ENCODE data around the gene ADCY2.

Gene ADCY2

DNA sequence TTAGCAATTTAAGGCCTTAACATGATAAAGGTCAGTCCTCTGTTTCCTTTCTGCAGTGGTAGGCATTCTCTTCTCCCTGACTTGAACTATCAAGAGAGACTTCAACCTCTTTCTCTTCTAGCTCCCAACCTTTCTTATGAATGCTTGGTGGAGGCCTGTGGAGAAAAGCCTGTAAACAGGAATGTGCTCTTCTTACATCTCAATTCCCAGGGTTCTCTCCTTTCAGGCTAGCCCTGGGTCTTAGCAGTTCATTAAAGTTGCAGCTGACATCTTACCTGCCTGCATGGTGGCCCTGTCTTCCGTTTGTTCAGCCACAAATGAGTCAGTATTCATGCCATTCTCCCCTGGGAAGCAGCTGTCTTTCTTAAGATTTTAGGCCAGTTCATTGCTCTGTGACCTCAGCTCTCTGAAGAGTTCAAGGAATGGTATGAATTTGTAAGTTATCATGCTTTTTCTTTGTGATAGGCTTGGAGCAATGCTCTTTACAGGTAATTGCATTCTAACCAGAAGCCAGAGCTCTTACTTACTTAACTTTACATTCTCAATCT is 77.8 kb downstream of the ADCY2 start:
- TF ChIP-seq, protein P1, sequence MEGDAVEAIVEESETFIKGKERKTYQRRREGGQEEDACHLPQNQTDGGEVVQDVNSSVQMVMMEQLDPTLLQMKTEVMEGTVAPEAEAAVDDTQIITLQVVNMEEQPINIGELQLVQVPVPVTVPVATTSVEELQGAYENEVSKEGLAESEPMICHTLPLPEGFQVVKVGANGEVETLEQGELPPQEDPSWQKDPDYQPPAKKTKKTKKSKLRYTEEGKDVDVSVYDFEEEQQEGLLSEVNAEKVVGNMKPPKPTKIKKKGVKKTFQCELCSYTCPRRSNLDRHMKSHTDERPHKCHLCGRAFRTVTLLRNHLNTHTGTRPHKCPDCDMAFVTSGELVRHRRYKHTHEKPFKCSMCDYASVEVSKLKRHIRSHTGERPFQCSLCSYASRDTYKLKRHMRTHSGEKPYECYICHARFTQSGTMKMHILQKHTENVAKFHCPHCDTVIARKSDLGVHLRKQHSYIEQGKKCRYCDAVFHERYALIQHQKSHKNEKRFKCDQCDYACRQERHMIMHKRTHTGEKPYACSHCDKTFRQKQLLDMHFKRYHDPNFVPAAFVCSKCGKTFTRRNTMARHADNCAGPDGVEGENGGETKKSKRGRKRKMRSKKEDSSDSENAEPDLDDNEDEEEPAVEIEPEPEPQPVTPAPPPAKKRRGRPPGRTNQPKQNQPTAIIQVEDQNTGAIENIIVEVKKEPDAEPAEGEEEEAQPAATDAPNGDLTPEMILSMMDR (IDR thresholded peaks at IDR 0.05; ENCODE audit: low read depth, low read length) = no peak
- H3K4me3 ChIP-seq (ENCODE audit: low read depth, low read length) = no peak overlapping the region

DNA sequence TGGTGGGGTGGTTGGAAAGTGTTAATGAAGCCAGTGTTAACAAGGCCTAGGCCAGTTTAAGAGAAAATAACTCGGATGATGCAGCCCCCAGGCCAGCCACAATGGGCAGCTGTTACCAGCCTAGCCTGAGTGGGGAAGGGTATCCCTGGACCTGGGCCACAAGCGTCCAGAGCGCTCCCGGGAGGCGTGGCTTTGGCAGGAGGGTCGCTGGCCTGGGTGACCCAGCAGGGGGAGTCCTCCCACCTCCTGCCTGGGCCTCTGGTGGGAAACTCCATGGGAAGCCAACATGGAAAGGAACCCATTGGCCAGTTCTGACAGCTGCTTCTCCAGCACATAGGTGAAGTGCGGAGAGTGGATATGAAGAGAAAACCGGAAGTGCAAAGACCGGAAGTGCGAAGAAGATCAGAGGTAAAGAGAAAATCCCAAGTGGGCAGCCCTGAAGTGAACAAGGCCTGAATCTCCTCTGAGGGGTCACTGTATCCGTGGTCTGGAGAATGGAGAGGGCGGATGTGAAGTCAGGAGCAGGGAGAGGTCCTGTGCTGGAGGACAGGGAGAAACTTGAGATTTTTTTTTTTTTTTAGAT is 79.0 kb downstream of the ADCY2 start:
- TF ChIP-seq, protein P1 (IDR thresholded peaks at IDR 0.05; ENCODE audit: low read depth, low read length) = no peak
- H3K4me3 ChIP-seq (ENCODE audit: low read depth, low read length) = no peak overlapping the region

GRCh38 chr5:7478459-7478858 is 82.5 kb downstream of the ADCY2 start:
- no peak overlapping the region for H3K4me3 ChIP-seq (ENCODE audit: low read depth, low read length)
- TF ChIP-seq, protein P1 (IDR thresholded peaks at IDR 0.05; ENCODE audit: low read depth, low read length) = no peak

- no peak overlapping the region for H3K4me3 ChIP-seq (ENCODE audit: low read depth, low read length)
- TF ChIP-seq, protein P1 (IDR thresholded peaks at IDR 0.05; ENCODE audit: low read depth, low read length) = no peak
Measured at GRCh38 chr5:7488734-7489133, 92.8 kb downstream of the ADCY2 start.

GRCh38 chr5:7492371-7492770 is 96.4 kb downstream of the ADCY2 start:
- no peak overlapping the region for H3K4me3 ChIP-seq (ENCODE audit: low read depth, low read length)
- TF ChIP-seq, protein P1 (IDR thresholded peaks at IDR 0.05; ENCODE audit: low read depth, low read length) = no peak

DNA sequence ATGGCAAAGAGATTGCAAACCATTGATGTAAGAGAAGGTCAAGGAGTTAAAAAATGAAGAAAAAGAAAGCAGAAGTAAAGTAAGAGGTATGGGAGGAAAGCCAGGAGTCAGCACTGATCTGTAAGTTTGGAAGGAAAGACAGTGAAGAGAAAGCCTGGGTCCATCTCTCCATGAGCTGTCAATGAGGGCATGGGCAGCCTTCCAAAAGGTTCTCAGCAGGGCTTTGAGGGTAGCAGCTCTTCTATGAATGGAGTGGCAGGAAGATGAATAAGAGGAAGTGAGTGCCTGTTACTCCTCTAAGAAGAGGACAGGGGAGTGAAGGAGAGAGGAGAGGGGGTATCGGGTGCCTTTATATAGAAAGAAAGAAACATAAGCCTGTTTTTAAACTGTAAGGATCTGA is 97.1 kb downstream of the ADCY2 start:
- TF ChIP-seq, protein P1 (IDR thresholded peaks at IDR 0.05; ENCODE audit: low read depth, low read length) = no peak
- no peak overlapping the region for H3K4me3 ChIP-seq (ENCODE audit: low read depth, low read length)

- TF ChIP-seq, protein P1 (IDR thresholded peaks at IDR 0.05; ENCODE audit: low read depth, low read length) = no peak
- H3K4me3 ChIP-seq (ENCODE audit: low read depth, low read length) = no peak overlapping the region
Measured at GRCh38 chr5:7493622-7494021, 97.7 kb downstream of the ADCY2 start.
